Uterus (tissue), 4 donors: ENCODE results near the gene ADCY5. TPM values are rescaled to one million over a fixed set of nuclear protein-coding genes. Genes with fewer than 3 reads are reported as not detected.

Experiments
- DNase-seq, 2 donors: peaks; one replicate each; pipeline ENCODE4 v3.0.0-alpha.2; 2019 to 2020
- H3K27ac ChIP-seq, 2 donors: fragments of 200-600 bp; sonication (generic); 1 replicate in 1 of 2; 2 replicates in 1 of 2; pipeline ENCODE4 v1.5.1; 2016 to 2018
- H3K27me3 ChIP-seq, 2 donors: fragments of 200-600 bp; sonication (generic); one replicate each; pipeline ENCODE4 v1.5.1; 2018 to 2019; ENCODE audit warnings: control low read depth in 1 of 2
- H3K36me3 ChIP-seq, 2 donors: fragments of 200-600 bp; sonication (generic); one replicate each; pipeline ENCODE4 v1.5.1; 2019; ENCODE audit warnings: control low read depth in 1 of 2
- H3K4me1 ChIP-seq, 2 donors: fragments of 200-600 bp; sonication (generic); one replicate each; pipeline ENCODE4 v1.5.1; 2018 to 2019; ENCODE audit warnings: control low read depth in 1 of 2
- H3K4me3 ChIP-seq, 2 donors: fragments of 200-600 bp; sonication (generic); 1 replicate in 1 of 2; 2 replicates in 1 of 2; pipeline ENCODE4 v1.5.1; 2018 to 2019; ENCODE audit warnings: mild to moderate bottlenecking in 1 of 2
- H3K9me3 ChIP-seq, 2 donors: fragments of 200-600 bp; sonication (generic); one replicate each; pipeline ENCODE4 v1.5.1; 2019; ENCODE audit warnings: control low read depth in 1 of 2
- POLR2A ChIP-seq, 2 donors: fragments of 450-650 bp; IDR thresholded peaks; one replicate each; pipeline ENCODE4 v1.6.1; 2016; ENCODE audit warnings: antibody characterized with exemption in 2 of 2, mild to moderate bottlenecking in 1 of 2, moderate library complexity in 1 of 2
- intact Hi-C: fragments of 100-400 bp; cut with DNase I; formaldehyde crosslinking; loops from one replicate; pipeline ENCODE4 v1.15.1; 2023; ENCODE audit warnings: low total_unique reads
- total RNA-seq, 4 donors: library from RNA; depleted of rRNA in 3 of 4; stranded (reverse); fragments of >200 nt in 3 of 4; gene quantifications; one replicate each; pipeline versions ENCODE4 v1.1.0 to v1.2.4, GENCODE V29; 2014 to 2023
- TF ChIP-seq, protein P1 (sequence below), 4 experiments: fragments of 200-600 bp in 2 of 4; fragments of 450-650 bp in 2 of 4; sonication (generic) in 2 of 4; IDR thresholded peaks; one replicate each; pipeline ENCODE4 v1.5.1; 2016 to 2019; ENCODE audit warnings: antibody characterized with exemption in 4 of 4, mild to moderate bottlenecking in 2 of 4, moderate library complexity in 1 of 4
- donor health status: DM: yes; HTN: yes; CAD: no.

The ADCY5 gene
- total RNA-seq: 10 to 100 TPM; 21.1 to 43.5 (median 34.7) TPM

- Histone ChIP-seq H3K4me3 (peak within 1 kb of the TSS; percentile 51 to 62), H3K4me1 (peaks cover 0 to 4% of the 10 kb centered on the region in 2 donors), H3K9me3 (no peaks in the 10 kb centered on the region), H3K27ac (peak within 1 kb of the TSS; percentile 86), H3K27me3 (no peaks in the 10 kb centered on the region), H3K36me3 (no peaks in the 10 kb centered on the region)
- intact Hi-C loops: no loop called here
- DNase-seq: peak in 1 of 2 donors; percentile 35
- no peak for TF ChIP-seq POLR2A (IDR thresholded peaks at IDR 0.05)
- TF ChIP-seq, protein P1, sequence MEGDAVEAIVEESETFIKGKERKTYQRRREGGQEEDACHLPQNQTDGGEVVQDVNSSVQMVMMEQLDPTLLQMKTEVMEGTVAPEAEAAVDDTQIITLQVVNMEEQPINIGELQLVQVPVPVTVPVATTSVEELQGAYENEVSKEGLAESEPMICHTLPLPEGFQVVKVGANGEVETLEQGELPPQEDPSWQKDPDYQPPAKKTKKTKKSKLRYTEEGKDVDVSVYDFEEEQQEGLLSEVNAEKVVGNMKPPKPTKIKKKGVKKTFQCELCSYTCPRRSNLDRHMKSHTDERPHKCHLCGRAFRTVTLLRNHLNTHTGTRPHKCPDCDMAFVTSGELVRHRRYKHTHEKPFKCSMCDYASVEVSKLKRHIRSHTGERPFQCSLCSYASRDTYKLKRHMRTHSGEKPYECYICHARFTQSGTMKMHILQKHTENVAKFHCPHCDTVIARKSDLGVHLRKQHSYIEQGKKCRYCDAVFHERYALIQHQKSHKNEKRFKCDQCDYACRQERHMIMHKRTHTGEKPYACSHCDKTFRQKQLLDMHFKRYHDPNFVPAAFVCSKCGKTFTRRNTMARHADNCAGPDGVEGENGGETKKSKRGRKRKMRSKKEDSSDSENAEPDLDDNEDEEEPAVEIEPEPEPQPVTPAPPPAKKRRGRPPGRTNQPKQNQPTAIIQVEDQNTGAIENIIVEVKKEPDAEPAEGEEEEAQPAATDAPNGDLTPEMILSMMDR (IDR thresholded peaks at IDR 0.05): peak in 1 of 4 experiments; percentile 12
Measured at GRCh38 chr3:123448536-123449101, at the start of gene ADCY5. Gene ADCY5 (minus strand): TSS chr3:123449090. CDS start chr3:123448545, 545 bp downstream.

GRCh38 chr3:123493912-123494311 lies 45.0 kb upstream of the ADCY5 start:
- H3K27me3 ChIP-seq: no peaks in the 10 kb centered on the region
- intact Hi-C loops: no loop called here
- no peaks in the 10 kb centered on the region for H3K4me1 ChIP-seq
- TF ChIP-seq, protein P1 (IDR thresholded peaks at IDR 0.05): no peak
- TF ChIP-seq POLR2A (IDR thresholded peaks at IDR 0.05): no peak
- H3K9me3 ChIP-seq: no peaks in the 10 kb centered on the region
- DNase-seq: no peak
- no peaks in the 10 kb centered on the region for H3K36me3 ChIP-seq
- H3K27ac ChIP-seq: no peak overlapping the region
- no peak overlapping the region for H3K4me3 ChIP-seq

- H3K27ac ChIP-seq: no peak overlapping the region
- H3K36me3 ChIP-seq: no peaks in the 10 kb centered on the region
- intact Hi-C loops: no loop called here
- H3K27me3 ChIP-seq: no peaks in the 10 kb centered on the region
- H3K4me3 ChIP-seq: no peak overlapping the region
- no peaks in the 10 kb centered on the region for H3K9me3 ChIP-seq
- DNase-seq: no peak
- no peaks in the 10 kb centered on the region for H3K4me1 ChIP-seq
- no peak for TF ChIP-seq POLR2A (IDR thresholded peaks at IDR 0.05)
- TF ChIP-seq, protein P1 (IDR thresholded peaks at IDR 0.05): no peak
Measured at GRCh38 chr3:123491966-123492587, 43.2 kb upstream of the ADCY5 start.

- Histone ChIP-seq H3K9me3 (no peaks in the 10 kb centered on the region), H3K27me3 (no peaks in the 10 kb centered on the region), H3K4me3 (no peak overlapping the region), H3K36me3 (no peaks in the 10 kb centered on the region), H3K27ac (peak overlapping the region in 1 of 2 donors; percentile 57), H3K4me1 (no peaks in the 10 kb centered on the region)
- peak; percentile 74 to 82 for DNase-seq
- TF ChIP-seq, protein P1 (IDR thresholded peaks at IDR 0.05): peak; percentile 87 to 94 (median 90)
- no peak for TF ChIP-seq POLR2A (IDR thresholded peaks at IDR 0.05)
- intact Hi-C loops: loop anchor here (2.0 kb wide), 1 partner anchor 161 kb away; no protein-coding TSS in a partner anchor
Measured at GRCh38 chr3:123489400-123490004, 40.6 kb upstream of the ADCY5 start.
